HG03457 (cell line): ENCODE results near the gene PRSS1.
"Not testable (repeated sequence)": the region's sequence is repeated elsewhere in the genome, so short reads cannot be mapped to it uniquely, and the experiment has no call there.

Experiments used
- ATAC-seq: cut with Tn5 transposase; IDR thresholded peaks from one replicate; pipeline ENCODE4 v1.9.1; 2021; ENCODE audit warnings: moderate number of reproducible peaks; ENCODE audit not compliant: unreplicated experiment

PRSS1 gene

GRCh38 chr7:142749218-142749993 lies at the start of gene PRSS1:
Gene PRSS1, plus strand, starts transcription at chr7:142749472. Its CDS starts 13 bp downstream, at chr7:142749485.
- no peak for ATAC-seq

DNA sequence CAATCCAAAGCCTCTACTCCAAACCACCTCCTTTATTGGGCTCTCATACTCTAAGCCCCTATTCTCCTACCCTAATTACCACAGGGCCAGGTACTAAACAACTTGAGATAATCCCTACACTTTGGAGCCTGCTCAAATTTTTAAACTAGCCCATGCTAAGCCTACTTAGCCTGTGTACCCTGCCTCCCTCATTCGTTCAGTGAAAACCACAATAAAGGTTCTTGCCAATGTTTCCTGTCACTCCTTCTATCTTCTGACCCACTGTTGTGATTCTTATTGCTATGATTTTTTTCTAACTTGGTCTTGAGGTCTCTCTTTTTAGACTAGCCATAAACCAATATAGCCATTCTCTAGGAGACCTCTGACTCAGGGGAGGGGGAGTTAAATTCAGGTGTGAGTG lies 48.3 kb upstream of the PRSS1 start:
- not testable (repeated sequence) for ATAC-seq

GRCh38 chr7:142703655-142704305 lies 45.5 kb upstream of the PRSS1 start:
- no peak for ATAC-seq

DNA sequence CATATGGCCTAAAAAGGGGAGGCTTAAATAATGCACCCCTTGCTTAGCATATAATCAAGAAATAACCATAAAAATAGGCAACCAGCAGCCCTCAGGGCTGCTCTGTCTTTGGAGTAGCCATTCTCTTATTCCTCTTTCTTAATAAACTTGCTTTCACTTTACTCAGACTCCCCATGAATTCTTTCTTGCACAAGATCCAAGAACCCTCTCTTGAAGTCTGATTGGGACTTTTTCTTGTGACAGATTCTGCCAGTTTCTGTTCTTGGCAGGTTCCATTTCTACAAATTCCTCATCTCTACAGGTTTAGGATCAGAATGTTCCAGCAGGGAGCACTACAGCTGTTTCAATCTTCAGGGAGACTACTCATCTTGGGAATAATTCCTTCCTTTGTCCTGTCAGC lies 40.5 kb upstream of the PRSS1 start:
- not testable (repeated sequence) for ATAC-seq

GRCh38 chr7:142709921-142710320 lies 39.4 kb upstream of the PRSS1 start:
- ATAC-seq, result no peak

DNA sequence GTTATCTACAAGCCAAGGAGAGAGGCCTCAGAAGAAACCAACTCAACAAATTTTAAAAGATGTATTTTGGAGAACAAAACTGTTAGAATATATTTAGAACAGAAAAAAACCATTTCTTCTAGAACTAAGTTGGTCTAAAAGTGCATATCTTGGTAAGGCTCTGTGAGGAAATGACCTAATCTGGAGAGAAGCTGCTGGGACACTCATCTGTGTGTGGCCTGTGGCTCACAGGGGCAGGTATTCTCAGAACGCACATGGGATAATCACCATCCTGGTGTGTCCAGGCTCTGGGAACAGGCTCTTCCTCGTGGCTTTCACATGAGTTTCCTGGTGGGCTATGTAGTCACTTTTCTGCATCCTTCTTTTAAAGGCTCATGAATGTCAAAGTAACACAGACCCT lies 38.1 kb upstream of the PRSS1 start:
- no peak for ATAC-seq

- ATAC-seq, result no peak
Observed at GRCh38 chr7:142711746-142712616, 37.3 kb upstream of the PRSS1 start.

DNA sequence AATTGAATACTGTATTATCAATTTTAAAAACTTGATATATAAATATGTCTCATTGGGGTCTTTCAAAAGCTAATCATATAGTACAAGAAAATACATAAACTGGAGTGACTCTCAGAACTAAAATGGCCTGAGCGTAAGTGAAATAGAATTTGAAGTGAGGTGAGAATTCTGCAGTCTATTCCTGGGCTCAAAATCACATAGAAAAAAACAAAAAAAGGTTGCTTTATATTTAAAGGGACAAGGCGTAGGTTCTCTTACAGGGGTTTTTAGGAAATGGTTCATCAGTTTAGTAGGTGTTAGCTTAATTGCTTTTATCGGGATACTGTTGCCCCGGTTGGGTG lies 36.7 kb upstream of the PRSS1 start:
- ATAC-seq, result no peak

DNA sequence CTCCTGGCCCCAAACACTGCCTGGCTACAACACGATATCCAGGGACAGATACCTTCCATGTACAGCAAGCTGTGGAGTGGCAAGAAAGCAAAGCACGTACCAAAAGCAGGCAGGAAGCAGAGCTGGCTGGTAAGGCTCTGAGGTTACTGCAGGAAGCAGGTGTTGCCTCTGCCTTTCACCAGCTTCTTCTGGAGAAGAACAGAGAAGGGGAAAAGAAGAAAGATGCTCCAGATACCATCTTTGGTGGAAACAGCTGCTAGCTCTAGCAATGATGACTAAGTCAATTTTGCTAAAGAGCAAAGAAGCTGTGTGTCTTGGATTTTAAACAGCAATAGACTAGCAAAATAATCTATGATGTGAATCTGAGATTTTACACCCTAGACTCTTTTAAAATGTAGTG lies 34.9 kb upstream of the PRSS1 start:
- ATAC-seq, result no peak

- no peak for ATAC-seq
Observed at GRCh38 chr7:142716596-142716995, 32.7 kb upstream of the PRSS1 start.

DNA sequence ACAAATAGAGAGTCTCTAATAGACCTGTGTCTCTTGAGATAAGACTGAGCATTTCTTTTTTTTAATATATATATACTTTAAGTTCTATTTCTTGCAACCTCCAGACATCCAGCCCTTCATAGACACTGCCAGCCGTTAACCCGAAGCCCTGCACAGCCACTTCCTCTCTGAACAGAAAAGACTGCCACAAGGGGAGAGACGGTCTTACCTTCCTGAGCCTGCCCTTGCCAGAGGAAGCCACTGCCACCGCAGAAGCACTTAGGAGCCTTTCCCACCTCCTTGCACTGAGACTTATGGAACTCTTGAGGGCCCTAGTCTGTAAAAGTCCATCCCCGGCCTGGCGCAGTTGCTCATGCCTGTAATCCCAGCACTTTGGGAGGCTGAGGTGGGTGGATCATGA lies 31.8 kb upstream of the PRSS1 start:
- no peak for ATAC-seq

GRCh38 chr7:142718313-142718712 lies 31.0 kb upstream of the PRSS1 start:
- ATAC-seq, result no peak

- ATAC-seq, result no peak
Observed at GRCh38 chr7:142720172-142720773, 29.0 kb upstream of the PRSS1 start.

GRCh38 chr7:142720986-142721385 lies 28.3 kb upstream of the PRSS1 start:
- no peak for ATAC-seq

- ATAC-seq, result no peak
Observed at GRCh38 chr7:142722248-142722794, 27.0 kb upstream of the PRSS1 start.

GRCh38 chr7:142733271-142733670 lies 16.0 kb upstream of the PRSS1 start:
- no peak for ATAC-seq

DNA sequence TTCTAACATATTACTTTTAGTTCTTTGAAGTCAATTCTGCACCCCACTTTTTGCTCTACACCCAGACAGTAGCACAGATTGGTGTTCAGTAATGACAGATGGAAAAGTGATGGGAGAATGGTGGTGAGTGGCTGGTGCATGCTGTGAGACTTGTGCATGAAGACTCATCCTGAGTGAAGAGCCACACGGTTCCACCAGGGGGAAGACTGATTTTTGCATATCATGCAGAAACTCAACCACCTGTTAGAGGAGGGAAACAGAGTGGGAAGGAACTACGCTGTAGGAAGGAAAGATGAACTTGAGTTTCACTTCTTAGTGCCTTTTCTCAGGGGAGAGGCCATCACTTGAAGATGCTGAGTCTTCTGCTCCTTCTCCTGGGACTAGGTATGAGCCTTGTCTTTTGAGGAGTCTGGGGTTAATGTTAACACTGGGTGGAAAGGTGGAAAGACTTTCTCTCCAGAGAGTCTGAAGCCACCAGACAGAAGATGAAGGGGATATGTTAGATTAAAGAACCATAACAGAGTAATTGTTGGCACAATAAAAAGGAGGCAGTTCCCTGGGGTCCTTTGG lies 9.3 kb upstream of the PRSS1 start:
- peak; percentile 92 for ATAC-seq

DNA sequence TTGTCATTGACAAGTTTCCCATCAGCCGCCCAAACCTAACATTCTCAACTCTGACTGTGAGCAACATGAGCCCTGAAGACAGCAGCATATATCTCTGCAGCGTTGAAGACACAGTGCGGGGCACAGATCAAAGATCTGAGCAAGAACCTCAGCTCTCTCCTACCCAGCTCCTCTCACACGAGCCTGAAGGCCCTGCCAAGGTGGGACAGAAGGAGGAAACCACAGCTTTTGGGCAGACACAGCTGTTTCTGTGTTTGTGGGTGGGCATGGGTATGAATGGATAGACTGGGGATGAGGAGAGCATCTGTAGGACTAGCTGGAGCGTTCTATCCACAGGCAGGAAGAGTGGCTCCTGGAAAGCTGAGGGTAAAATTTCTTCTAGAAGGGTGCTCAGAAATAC lies 8.5 kb upstream of the PRSS1 start:
- ATAC-seq, result no peak

DNA sequence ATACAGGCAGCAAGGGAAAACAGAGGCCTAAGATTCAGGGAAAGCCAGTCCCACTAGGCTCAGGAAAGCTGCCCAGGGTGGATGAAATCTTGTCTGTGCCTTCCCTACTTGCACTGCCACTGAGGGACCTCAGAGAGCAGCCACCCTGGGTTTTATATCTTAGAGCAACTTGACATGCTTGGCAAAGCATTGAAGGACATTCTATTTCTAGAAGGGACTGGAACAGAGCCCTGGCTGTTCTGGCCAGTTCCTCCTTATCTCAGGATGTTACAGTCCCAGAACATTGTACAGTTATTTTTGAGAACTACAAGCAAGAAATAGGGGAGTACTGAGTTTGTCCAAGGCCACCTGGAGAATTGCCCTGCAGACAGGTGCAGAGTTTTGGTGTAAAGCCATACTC lies 7.3 kb upstream of the PRSS1 start:
- not testable (repeated sequence) for ATAC-seq

DNA sequence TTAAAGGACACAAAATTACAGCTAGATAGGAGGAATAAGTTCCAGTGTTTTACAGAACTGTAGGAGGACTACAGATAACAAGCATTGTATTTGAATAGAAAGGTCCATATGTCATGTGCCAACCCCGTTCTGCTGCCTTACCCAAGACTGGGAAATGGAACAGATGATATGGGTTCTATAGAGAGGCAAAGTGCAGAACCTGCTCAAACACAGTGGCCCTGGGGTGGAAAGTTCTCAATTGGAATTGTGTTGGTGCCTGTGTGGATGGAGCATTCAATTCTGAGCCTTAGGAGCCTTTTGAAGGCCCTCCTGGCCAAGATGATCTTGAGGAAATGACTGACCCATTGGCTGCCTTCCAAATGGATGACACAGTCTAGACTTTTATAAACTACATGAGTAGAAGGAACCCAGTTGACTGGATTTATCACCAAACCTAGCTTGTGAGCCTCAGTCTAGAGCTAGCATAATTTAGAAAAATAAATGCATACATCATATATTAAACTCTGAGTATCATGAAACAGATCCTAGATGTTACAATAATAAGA lies 4.1 kb upstream of the PRSS1 start:
- ATAC-seq, result no peak
